Brain pericyte (primary cell): ENCODE data around the gene MAPK4.
"Not testable (repeated sequence)": the region's sequence is repeated elsewhere in the genome, so short reads cannot be mapped to it uniquely, and the experiment has no call there.

Experiments
- DNase-seq: peaks from one replicate; pipeline ENCODE4 v3.0.0-alpha.2; 2012; ENCODE audit warnings: low read depth, low spot score

The MAPK4 gene

DNA sequence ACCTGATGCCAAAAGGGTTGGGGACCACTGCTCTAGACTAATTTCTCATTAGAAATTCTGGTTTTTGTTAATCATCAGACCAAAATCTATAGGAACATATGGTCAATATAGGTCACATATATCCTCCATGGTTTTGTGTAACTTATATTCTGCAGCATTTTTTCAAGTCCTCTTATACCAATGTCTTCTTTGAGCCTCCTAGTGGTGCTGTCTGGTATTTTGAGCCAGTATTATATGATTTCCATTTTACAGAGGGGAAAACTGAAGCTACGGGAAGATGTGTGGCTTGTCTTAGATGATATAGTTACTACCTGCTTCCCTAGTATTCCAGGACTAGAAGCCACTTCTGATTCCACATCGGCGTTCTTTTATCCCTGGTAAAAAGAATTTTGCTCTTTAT, 13.8 kb downstream of the MAPK4 start:
- no peak for DNase-seq

- DNase-seq: no peak
Observed at GRCh38 chr18:50578030-50578429, 18.1 kb downstream of the MAPK4 start.

DNA sequence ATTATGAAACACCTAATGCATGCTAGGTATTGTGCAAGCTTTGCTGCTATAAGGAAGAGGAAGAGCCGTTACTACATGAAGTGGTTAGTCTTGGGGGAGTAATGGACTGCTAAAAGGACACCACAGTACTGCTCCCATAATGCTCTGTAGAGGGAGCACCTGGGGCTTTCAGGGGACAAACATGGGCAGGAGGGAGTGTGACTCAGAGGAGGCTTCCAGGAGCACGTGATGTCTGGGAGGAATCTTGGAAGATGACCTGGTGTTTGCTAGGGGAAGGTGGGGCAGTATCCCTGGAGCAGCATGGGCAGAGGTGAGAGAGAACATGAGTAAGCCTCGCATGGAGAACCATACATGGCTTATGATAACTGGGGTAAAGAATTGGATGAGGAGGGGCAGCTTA, 18.8 kb downstream of the MAPK4 start:
- no peak for DNase-seq

GRCh38 chr18:50579061-50579774, 19.3 kb downstream of the MAPK4 start:
- DNase-seq: no peak

DNA sequence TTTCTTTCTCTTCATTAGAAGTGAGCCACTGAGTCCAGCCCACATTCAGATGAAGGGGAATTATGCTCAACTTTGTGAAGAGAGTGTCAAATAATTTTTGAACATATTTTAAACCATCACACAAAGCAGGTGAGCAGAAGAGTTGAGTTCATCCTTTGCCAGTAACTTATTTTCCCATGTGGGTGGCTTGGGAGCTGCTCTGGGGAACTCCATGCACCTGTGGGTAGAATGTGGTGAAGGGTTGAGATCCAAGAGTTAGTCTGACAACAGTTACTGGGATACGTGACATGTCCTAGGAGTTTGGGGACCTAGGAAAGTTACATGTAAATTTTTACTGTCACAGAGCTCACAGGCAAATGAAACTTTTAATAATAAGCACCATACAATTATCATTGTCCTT, 21.6 kb downstream of the MAPK4 start:
- no peak for DNase-seq

DNA sequence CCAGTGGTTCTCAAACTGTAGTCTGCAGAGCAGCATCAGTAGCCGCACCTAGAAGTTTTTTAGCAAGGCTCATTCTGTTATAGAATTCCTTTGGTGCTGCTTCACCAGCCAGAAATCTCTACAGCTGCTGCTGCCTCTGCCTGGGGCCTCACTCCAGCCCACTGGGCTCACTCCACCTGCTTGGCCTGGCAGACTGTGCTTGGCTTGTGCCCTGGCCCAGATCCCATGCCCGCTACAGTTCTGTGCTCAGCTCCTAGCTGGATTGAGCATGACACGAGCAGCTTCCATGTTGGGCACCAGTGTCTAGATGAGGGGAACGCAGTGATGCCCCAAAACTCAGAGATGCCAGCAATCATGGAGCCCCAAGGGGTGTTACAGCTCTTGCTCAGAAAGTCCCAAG, 22.6 kb downstream of the MAPK4 start:
- DNase-seq: no peak

DNA sequence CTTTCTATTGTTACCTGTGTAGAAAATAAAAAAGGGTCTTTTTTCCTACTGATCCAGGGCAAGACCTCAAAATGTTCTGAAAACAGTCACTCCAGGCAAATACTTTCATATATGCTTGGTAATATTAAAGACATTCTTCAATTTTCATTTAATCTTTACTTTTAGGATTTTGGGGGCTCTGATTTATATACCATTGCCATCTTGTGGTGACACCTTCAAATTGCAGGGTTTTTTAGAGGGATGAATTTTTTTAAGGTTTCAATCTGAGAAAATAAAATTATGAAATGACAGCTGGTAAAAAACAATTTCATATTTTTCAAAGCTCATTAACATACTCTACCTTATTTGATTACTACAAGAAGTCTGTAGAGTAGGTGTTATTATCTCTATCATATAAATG, 26.8 kb downstream of the MAPK4 start:
- DNase-seq: no peak

DNA sequence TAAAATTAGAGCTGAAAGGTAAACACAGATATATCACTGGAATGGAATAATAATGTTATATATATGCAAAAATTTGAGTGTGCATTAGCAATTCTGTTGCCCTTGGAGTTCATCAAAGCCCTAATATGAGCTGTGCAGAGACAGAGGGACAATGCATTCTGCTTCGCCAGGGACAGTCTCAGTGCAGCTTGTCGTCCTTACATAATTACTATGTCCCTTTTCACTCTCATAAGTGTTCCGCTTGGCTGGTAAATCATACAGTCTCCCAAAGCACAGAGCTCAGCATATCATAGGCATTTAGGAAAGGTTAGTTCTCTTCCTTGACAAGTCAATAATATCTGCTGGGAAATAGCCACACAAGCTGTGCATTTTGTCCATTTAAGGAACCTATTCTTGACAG, 30.7 kb downstream of the MAPK4 start:
- DNase-seq: no peak

DNA sequence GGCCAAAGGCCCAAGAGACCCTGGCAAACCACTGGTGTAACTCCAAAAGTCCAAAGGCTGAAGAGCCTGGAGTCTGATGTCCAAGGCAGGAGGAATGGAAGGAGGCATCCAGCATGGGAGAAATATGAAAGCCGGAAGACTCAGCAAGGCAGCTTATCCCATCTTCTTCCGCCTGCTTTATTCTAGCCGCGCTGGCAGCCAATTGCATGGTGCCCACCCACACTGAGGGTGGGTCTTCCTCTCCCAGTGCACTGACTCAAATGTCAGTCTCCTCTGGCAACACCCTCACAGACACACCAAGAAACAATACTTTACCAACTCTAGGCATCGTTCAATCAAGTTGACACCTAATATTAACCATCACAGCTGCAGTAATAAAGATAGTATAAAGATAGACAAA, 34.1 kb downstream of the MAPK4 start:
- DNase-seq: no peak

DNA sequence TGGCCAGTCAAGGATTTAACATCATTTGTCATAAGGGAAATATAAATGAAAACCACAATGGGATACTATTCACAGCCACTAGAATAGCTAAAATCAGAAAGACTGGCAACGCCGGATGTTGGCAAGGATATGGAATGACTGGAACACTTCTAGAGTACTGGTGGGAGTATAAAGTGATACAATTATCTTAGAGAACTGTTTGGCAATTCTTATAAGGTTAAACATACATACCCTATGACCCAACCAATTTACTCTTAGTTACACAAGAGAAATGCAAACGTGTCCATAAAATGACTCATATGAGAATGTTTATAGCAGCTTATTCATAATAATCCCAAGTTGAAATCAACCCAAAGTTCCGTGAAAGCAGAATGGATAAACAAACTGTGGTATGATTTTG, 35.1 kb downstream of the MAPK4 start:
- no peak for DNase-seq

- no peak for DNase-seq
Observed at GRCh38 chr18:50602466-50602865, 42.6 kb downstream of the MAPK4 start.

- DNase-seq: no peak
Observed at GRCh38 chr18:50606609-50607008, 46.7 kb downstream of the MAPK4 start.

DNA sequence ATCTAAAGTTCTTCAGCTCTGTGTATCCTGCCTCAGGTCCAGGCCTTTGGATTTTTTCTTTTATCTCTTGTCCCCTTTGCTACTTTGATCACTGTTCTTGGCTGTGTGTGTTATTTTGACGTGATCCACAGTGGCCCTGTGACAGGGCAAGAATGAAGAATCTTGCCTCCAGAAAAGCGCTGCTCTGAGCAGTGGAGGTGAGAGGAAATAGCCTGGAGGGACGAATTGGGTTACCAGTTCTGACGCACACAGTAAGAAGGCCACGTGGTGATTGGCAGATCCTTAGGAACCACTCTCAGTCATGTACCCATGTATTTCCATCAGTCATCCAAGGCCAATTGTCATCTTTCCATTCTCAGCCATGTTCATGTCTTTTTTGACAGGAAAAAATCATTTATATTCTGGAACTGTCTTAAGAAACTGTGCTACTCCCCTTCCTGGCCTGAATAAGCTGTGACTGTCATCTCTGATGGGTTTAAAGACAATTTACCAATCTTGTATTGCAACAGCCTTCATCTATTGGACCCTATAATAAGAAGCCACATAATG, 47.6 kb downstream of the MAPK4 start:
- DNase-seq: no peak

DNA sequence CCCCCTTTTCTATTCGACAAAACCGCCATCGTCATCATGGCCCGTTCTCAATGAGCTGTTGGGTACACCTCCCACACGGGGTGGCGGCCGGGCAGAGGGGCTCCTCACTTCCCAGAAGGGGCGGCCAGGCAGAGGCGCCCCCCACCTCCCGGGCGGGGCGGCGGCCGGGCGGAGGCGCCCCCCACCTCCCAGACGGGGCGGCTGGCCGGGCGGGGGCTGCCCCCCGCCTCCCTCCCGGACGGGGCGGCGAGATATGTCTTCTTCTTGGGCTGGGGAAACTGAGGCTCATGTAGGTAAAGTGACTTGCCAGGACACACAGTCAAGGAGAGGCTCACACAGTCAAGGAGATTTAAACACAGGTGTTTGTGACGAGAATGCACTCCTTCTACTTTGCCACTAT, 49.3 kb downstream of the MAPK4 start:
- DNase-seq: not testable (repeated sequence)

DNA sequence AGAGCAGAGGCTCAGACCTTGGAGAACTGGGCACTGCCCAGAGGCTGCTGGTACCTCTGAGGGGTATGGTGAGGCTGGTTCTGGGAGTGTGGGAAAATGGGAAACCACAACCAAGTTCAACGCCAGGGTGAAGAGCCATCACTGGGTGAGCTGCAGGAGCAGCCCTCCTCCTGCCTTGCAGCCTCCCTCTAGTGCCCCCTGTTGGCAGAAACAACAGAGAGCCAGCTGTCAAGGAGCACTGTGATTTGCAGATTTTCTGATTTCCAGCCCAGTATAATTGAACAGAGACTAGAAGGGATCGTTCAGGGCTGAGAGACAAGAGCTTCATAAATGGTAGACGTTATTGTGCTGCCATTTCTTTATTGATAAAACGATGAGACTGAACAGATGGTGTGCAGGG, 50.5 kb downstream of the MAPK4 start:
- no peak for DNase-seq

DNA sequence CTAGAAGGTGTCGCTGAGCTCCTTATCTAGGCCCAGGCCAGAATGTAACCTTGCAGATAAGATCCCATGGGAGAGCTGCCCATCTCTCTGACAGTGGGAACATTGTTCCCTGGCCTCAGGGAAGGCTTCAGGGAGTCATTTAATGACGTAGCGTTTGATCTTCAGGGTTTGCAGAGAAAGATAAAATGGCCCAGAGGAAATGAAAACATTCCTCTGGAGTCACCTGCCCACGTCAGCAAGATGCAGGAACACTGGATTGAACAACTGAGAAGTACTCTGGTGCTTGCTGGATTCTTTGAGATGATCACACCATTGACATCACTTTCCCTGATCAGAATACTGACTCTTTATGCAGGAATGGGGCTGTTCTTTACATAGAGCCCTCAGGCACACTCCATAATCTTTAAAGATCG, 51.6 kb downstream of the MAPK4 start:
- no peak for DNase-seq

DNA sequence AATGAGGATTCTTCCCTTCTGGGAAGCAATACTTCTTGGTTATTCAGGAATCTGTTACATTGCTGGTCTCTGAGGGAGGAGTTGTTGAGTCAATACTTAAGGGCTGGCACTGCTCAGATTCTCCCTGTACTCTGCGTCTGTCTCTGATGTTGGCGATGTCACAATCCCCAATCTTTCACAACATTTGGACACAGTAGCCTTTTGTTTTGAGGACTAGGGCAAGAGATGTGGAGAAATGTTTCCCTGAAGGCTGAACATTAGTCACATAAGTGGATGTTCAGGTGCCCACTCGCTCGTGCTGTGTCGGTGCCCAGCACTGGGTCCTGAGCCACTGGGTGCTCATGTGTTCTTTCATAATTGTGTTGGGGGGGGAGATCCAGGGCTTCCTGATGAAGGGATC, 55.0 kb downstream of the MAPK4 start:
- DNase-seq: no peak

GRCh38 chr18:50616484-50617048, 56.7 kb downstream of the MAPK4 start:
- no peak for DNase-seq

DNA sequence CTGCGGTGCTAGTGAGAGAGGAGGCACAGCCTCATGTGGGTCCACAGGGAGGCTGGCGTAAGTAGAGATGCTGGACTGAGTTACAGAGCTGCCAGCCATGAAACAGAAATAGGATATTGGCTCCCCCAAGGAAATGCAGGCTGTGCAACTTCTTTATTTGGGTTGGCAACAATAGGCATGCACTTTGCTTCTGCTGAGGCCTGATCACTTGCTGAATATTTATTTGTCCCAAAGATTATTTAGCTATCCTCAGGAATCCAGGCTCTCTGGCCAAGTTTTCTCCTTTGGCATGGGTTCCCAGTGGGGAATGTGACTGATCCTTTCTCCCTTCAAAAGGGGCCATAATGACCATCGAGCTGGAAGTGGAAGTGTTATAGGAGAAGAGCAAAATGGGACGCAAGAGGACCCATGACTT, 60.0 kb downstream of the MAPK4 start:
- no peak for DNase-seq

GRCh38 chr18:50620319-50620718, 60.4 kb downstream of the MAPK4 start:
- no peak for DNase-seq

DNA sequence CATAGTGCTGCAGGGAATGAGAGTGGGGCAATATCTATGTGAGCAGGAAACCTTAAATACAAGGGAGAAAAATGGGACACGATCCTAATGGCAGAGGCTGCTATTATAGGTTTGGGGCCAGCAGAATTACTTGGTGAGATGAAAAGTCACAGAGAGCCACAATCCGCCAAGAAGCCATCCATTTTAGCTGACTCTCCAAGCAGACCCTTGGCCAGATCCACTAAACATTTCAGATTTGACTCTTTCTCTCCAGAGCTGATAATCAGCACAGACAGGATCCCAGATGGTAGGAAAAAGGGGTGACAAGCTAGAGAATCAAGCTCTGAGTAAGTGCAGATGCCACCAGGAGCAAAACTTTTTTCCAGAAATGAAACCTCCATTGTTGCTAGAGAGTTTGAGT, 61.5 kb downstream of the MAPK4 start:
- no peak for DNase-seq

DNA sequence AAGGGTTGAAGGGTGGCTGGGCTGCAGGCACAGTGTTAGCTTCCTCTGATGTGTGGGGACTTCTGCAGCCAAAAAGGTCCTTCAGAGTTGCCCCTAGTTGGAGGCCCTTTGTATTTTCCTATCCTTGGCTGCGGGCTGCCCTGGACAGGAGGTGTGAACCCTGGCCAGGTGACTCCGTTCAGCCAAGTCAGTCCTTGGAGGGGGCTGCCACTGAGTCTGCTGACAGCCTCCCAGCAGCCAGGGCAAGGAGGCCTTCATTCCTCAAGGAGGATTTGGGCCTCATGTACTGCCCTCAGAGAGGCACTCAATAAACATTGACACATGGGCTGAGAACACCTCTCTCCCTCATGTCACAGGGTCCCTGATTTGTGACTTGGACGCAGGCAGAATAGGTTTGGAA, 62.4 kb downstream of the MAPK4 start:
- no peak for DNase-seq

DNA sequence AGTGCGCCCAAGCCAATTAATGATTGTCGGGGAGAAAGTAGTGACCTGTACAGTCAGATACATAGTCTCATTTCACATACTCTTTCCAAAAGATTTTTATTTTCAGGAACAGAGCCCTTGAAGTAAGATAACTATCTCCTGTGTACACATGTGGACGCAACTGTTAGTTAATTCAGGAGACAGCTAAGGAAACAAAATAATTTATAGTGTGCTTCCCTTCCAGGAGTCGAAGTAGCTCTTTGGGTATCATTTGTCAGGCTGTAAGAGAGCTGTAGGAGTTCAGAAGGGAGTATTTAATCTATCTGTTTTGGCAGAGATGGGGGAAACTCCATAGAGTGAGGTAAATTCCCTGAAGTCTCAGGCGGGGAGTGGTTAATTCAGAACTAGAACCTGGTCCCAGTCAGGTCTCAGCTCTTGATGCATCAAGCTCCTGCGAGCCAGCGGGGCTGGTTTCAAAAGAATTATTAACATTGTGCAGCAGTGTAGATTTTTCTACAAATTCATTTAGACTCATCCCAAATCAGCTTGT, 63.0 kb downstream of the MAPK4 start:
- no peak for DNase-seq
